Ovary (tissue), 3 donors: ENCODE measurements around the gene AOX1.

Experiments
- EP300 ChIP-seq: sonication (generic); formaldehyde crosslinking; IDR thresholded peaks from one replicate; pipeline ENCODE4 v1.6.1; 2017; ENCODE audit warnings: antibody characterized with exemption
- POLR2A ChIP-seq: fragments of 450-650 bp; IDR thresholded peaks from one replicate; pipeline ENCODE4 v1.6.1; 2017; ENCODE audit warnings: antibody characterized with exemption, mild to moderate bottlenecking, moderate library complexity
- TF ChIP-seq, protein P1 (sequence below), 3 donors: fragments of 450-650 bp in 2 of 3; fragments of 200-600 bp in 1 of 3; IDR thresholded peaks; one replicate each; pipeline versions ENCODE4 v1.5.1 to v1.8.0; 2016 to 2022; ENCODE audit warnings: antibody characterized with exemption in 3 of 3, mild to moderate bottlenecking in 1 of 3
- donor health status: DM: no; HTN: no; CAD: no.

DNA sequence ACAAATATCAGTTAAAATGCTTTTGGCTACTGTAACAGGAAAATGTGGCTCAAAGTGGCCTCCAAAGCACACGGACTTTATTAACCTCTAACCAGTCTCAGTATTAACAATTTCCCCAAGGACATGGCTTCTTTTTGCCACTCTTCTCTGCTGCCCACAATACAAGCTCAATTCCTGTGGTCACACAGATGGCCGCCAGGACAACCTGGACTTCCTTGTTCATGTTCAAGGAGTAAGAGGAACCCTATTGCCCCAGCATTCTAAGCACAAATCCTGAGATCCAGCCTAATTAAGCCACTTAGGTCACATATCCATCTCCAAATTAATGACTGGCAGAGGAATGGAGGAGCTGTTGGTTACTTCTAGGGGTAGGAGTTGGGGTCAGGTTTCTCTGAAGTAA lies 38.2 kb downstream of the AOX1 start:
- TF ChIP-seq, protein P1, sequence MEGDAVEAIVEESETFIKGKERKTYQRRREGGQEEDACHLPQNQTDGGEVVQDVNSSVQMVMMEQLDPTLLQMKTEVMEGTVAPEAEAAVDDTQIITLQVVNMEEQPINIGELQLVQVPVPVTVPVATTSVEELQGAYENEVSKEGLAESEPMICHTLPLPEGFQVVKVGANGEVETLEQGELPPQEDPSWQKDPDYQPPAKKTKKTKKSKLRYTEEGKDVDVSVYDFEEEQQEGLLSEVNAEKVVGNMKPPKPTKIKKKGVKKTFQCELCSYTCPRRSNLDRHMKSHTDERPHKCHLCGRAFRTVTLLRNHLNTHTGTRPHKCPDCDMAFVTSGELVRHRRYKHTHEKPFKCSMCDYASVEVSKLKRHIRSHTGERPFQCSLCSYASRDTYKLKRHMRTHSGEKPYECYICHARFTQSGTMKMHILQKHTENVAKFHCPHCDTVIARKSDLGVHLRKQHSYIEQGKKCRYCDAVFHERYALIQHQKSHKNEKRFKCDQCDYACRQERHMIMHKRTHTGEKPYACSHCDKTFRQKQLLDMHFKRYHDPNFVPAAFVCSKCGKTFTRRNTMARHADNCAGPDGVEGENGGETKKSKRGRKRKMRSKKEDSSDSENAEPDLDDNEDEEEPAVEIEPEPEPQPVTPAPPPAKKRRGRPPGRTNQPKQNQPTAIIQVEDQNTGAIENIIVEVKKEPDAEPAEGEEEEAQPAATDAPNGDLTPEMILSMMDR (IDR thresholded peaks at IDR 0.05): no peak
- TF ChIP-seq EP300: no peak
- TF ChIP-seq POLR2A: no peak
